HepG2 (cell line): ENCODE data around the gene LTC4S. TPM values are rescaled to one million over a fixed set of nuclear protein-coding genes. Genes with fewer than 3 reads are reported as not detected.

Experiments
- EEA1 ChIP-seq: sonication (generic); formaldehyde crosslinking; IDR thresholded peaks from 2 replicates; pipeline ENCODE4 v1.5.1; 2020; ENCODE audit warnings: mild to moderate bottlenecking, missing genetic modification reagents, borderline replicate concordance
- GATAD1 ChIP-seq: IDR thresholded peaks from 2 replicates; pipeline ENCODE4 v1.6.1; 2016; ENCODE audit warnings: missing genetic modification reagents, missing compliant biosample characterization
- GATAD2A ChIP-seq: IDR thresholded peaks from 2 replicates; pipeline ENCODE4 v1.6.1; 2016
- GMEB1 ChIP-seq: sonication (generic); formaldehyde crosslinking; IDR thresholded peaks from 2 replicates; pipeline ENCODE4 v1.5.1; 2020; ENCODE audit warnings: missing genetic modification reagents, mild to moderate bottlenecking, borderline replicate concordance
- IRF9 ChIP-seq: sonication (generic); formaldehyde crosslinking; IDR thresholded peaks from 2 replicates; pipeline ENCODE4 v1.8.0; 2022; ENCODE audit warnings: missing genetic modification reagents, mild to moderate bottlenecking, borderline replicate concordance
- MAZ ChIP-seq, 2 experiments: sonication (generic) in 1 of 2; formaldehyde crosslinking in 1 of 2; IDR thresholded peaks; 2 replicates each; pipeline versions ENCODE4 v1.5.0 to v1.6.1; 2012 to 2020; ENCODE audit warnings: low read depth in 2 of 2, mild to moderate bottlenecking in 2 of 2, borderline replicate concordance in 1 of 2, improper control_type of control experiment in 1 of 2, low read length in 1 of 2, missing genetic modification reagents in 1 of 2, moderate library complexity in 1 of 2
- POLR2AphosphoS5 ChIP-seq: IDR thresholded peaks from 2 replicates; pipeline ENCODE4 v1.6.1; 2012; ENCODE audit warnings: low read depth, low read length
- RFX1 ChIP-seq: fragments of 450-650 bp; IDR thresholded peaks from 2 replicates; pipeline ENCODE4 v1.6.1; 2017
- RXRA ChIP-seq: sonication (generic); formaldehyde crosslinking; IDR thresholded peaks from 2 replicates; pipeline ENCODE4 v1.5.1; 2020; ENCODE audit warnings: missing genetic modification reagents
- SKIL ChIP-seq: sonication (generic); formaldehyde crosslinking; IDR thresholded peaks from 2 replicates; pipeline ENCODE4 v1.8.0; 2022; ENCODE audit warnings: missing genetic modification reagents, mild to moderate bottlenecking, moderate library complexity, borderline replicate concordance
- STAT5B ChIP-seq: sonication (generic); formaldehyde crosslinking; IDR thresholded peaks from 2 replicates; pipeline ENCODE4 v1.4.0; 2020; ENCODE audit warnings: missing genetic modification reagents
- TSC22D2 ChIP-seq: sonication (generic); formaldehyde crosslinking; IDR thresholded peaks from 2 replicates; pipeline ENCODE4 v1.5.1; 2020; ENCODE audit warnings: missing genetic modification reagents, mild to moderate bottlenecking, borderline replicate concordance
- ZBTB43 ChIP-seq: sonication (generic); formaldehyde crosslinking; conservative IDR thresholded peaks from 2 replicates; pipeline ENCODE4 v1.4.0; 2020; ENCODE audit warnings: missing genetic modification reagents
- ZFX ChIP-seq: sonication (generic); formaldehyde crosslinking; IDR thresholded peaks from 2 replicates; pipeline ENCODE4 v1.4.0; 2020; ENCODE audit warnings: mild to moderate bottlenecking, low read depth, missing genetic modification reagents, moderate library complexity
- ZMYM3 ChIP-seq: sonication (generic); formaldehyde crosslinking; IDR thresholded peaks from 2 replicates; pipeline ENCODE4 v1.5.1; 2020; ENCODE audit warnings: mild to moderate bottlenecking, missing genetic modification reagents
- ZNF276 ChIP-seq: sonication (generic); formaldehyde crosslinking; IDR thresholded peaks from 2 replicates; pipeline ENCODE4 v1.4.0; 2020; ENCODE audit warnings: mild to moderate bottlenecking, low read depth, missing genetic modification reagents
- ZNF329 ChIP-seq: sonication (generic); formaldehyde crosslinking; IDR thresholded peaks from 2 replicates; pipeline ENCODE4 v1.9.0; 2021; ENCODE audit warnings: low read depth, mild to moderate bottlenecking, missing genetic modification reagents
- ZNF33A ChIP-seq: sonication (generic); formaldehyde crosslinking; IDR thresholded peaks from 2 replicates; pipeline ENCODE4 v1.5.1; 2020; ENCODE audit warnings: missing genetic modification reagents, mild to moderate bottlenecking, moderate library complexity, borderline replicate concordance
- ZNF713 ChIP-seq: sonication (generic); formaldehyde crosslinking; IDR thresholded peaks from 2 replicates; pipeline ENCODE4 v1.4.0; 2020; ENCODE audit warnings: mild to moderate bottlenecking, missing genetic modification reagents
- ZNF747 ChIP-seq: sonication (generic); formaldehyde crosslinking; IDR thresholded peaks from 2 replicates; pipeline ENCODE4 v1.8.1; 2023; ENCODE audit warnings: missing genetic modification reagents, mild to moderate bottlenecking, borderline replicate concordance
- ZNF768 ChIP-seq: sonication (generic); formaldehyde crosslinking; IDR thresholded peaks from 2 replicates; pipeline ENCODE4 v1.4.0; 2020; ENCODE audit warnings: missing genetic modification reagents
- ZNF775 ChIP-seq: sonication (generic); formaldehyde crosslinking; IDR thresholded peaks from 2 replicates; pipeline ENCODE4 v1.4.0; 2020; ENCODE audit warnings: missing genetic modification reagents, mild to moderate bottlenecking, moderate library complexity, borderline replicate concordance
- ZNF816 ChIP-seq: sonication (generic); formaldehyde crosslinking; IDR thresholded peaks from 2 replicates; pipeline ENCODE4 v1.8.0; 2022; ENCODE audit warnings: missing genetic modification reagents, mild to moderate bottlenecking, borderline replicate concordance
- polyA plus RNA-seq, 8 experiments: library from polyadenylated mRNA; depleted of rRNA in 3 of 8; stranded (reverse) in 7 of 8; unstranded in 1 of 8; fragments of >200 nt; fragmentation: Illumina TruSeq in 4 of 8; extraction: Trizol in 4 of 8; gene quantifications; 2 replicates each; pipeline versions ENCODE4 v1.2.1 to v1.2.3, GENCODE V29; 2011 to 2016; ENCODE audit warnings: low read depth in 4 of 8, missing spikeins in 1 of 8, mixed read lengths in 1 of 8; ENCODE audit not compliant: insufficient read depth in 1 of 8
- total RNA-seq, 5 experiments: library from RNA; depleted of rRNA; stranded (reverse); fragments of >200 nt; fragmentation: Illumina TruSeq; extraction: Trizol; gene quantifications; 2 replicates each; pipeline ENCODE4 v1.2.3, GENCODE V29; 2016; ENCODE audit warnings: low read depth in 1 of 5

LTC4S gene
- total and polyA plus RNA-seq, 2 of the 13 experiments (the other 11 are each of a cell fraction or from before 2014, with no cell fraction given), result 0.35 TPM; not detected in 1

GRCh38 chr5:179755022-179755421 lies 38.8 kb upstream of the LTC4S start (continued):
- TF ChIP-seq TSC22D2, result no peak
- no peak for TF ChIP-seq SKIL (CRISPR knock-in tag)
- TF ChIP-seq POLR2AphosphoS5, result no peak; the same call in 1 of the 2 replicates
- TF ChIP-seq ZNF713 (CRISPR knock-in tag), result no peak
- TF ChIP-seq ZNF768, result no peak
- no peak for TF ChIP-seq GATAD1 (CRISPR knock-in tag)
- no peak; the same call in 1 of the 2 replicates for TF ChIP-seq GMEB1 (CRISPR knock-in tag)
- no peak for TF ChIP-seq EEA1 (CRISPR knock-in tag)
- 0 out of 2 replicates have a peak, but pooled peaks have one; percentile 24 for TF ChIP-seq ZBTB43 (CRISPR knock-in tag)
- TF ChIP-seq MAZ (IDR thresholded peaks at IDR 0.05; ENCODE audit: borderline replicate concordance, low read depth, low read length), result no peak
- no peak for TF ChIP-seq MAZ (CRISPR knock-in tag; IDR thresholded peaks at IDR 0.05; ENCODE audit: low read depth)
- TF ChIP-seq ZMYM3 (CRISPR knock-in tag), result peak; percentile 45; the same call in 1 of the 2 replicates
- no peak for TF ChIP-seq ZNF747
- TF ChIP-seq ZFX, result peak; percentile 20; the same call in 1 of the 2 replicates
- TF ChIP-seq ZNF276, result no peak
- peak; percentile 87 for TF ChIP-seq GATAD2A (CRISPR knock-in tag)
- TF ChIP-seq STAT5B (CRISPR knock-in tag), result no peak
- no peak for TF ChIP-seq RFX1
- TF ChIP-seq ZNF816 (CRISPR knock-in tag), result no peak
- TF ChIP-seq ZNF33A (CRISPR knock-in tag), result no peak
- TF ChIP-seq ZNF329 (CRISPR knock-in tag), result no peak
- no peak for TF ChIP-seq IRF9
- TF ChIP-seq RXRA (CRISPR knock-in tag), result no peak; the same call in 1 of the 2 replicates
- no peak for TF ChIP-seq ZNF775 (CRISPR knock-in tag)
